ENCODE data around the gene AHI1.

AHI1 gene

DNA sequence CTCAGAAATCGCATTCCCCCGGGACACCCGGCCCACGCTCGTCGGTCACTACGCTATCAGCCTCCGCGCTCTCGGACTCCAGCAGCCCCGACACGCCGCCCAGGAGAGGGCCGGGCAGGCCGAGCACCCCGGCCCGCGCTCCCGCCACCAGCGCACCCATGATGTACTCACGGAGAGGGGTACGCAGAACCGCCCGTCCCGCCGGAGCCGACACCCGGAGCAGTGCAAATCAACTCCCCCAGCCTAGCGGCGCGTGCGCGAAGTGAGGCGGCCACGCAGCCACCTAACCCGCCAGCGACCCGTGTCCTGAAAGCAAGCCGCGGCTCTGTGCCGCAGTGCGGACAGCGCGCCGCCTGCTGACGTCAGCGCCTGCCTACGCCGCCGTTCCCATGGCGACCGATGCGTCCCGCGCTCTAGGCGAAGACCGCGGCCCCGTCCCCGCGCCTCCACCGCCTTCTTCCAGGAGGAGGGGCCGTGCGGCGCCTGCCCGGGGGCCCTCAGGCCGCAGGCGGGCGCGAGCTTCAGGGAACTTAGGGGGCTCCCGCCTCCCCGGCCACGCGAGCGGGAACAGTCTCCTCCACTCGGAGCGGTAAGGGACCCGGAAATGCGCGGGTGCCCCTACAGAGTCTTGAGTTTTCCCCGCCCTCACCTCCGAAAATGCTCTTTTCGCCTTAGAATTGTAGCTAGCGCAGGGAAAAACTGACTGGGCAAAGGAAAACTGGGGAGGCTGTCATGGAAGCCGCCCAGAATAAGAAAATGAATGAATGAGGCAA, at the start of gene AHI1:
TSS of gene AHI1 (minus strand) at position 329 of the 773 bp plus-strand sequence. CDS start 5,503 bp downstream, outside the sequence.
- peak; percentile 49 to 58 for DNase-seq

DNA sequence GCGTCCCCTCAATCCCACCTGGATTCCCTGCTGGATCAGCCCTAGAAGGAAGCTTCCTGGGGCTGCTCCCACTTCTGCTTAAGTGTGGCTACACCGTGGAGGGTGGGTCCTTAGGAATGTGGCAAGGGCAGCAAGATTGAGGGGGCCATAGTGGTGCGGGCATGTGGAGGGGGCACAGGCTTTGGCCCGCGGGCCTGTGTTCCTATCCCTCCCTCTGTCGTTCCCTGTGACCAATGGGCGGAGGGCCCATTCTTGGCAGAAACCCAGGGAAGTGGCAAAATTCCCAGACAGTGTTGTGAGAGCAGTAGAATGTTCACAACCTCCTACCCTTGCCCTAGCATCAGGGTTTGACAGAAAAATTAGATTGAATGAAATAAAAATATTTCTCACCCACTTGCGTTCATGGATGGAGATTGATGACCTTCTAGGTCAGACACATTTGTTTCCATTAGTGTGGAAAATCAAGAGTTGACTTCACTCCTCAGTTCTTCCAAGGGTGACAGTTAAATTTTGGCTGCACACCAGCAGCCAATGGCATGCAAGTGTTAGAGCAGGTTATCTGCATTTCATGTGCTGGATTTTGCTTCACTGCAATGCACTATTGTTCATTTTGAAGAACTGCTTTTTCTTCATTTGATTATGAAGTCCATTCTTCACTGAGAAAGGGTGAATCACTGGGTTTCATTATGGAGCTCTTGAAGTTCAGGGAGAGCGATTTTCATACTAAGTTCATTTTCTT, 49.3 kb upstream of the AHI1 start:
- no peak for DNase-seq

DNA sequence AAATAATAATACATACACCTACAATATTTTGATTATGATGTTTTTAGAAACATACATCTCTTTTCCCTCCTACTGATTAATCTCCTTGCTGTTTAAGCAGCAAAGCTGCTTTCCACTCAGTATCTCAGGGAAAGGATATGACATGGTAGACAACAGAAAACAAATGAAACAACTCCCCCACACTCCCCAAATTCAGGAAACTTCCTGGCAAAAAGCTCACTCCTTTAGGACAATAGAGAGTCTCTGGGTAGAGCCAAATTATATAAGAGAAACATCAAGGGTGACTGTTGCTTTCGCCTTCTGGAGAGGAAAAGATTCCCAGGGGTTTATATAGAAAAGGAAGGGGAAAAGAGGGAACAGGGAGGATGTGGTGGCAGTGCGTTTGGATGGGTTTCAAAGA, 48.7 kb upstream of the AHI1 start:
- no peak for DNase-seq

DNA sequence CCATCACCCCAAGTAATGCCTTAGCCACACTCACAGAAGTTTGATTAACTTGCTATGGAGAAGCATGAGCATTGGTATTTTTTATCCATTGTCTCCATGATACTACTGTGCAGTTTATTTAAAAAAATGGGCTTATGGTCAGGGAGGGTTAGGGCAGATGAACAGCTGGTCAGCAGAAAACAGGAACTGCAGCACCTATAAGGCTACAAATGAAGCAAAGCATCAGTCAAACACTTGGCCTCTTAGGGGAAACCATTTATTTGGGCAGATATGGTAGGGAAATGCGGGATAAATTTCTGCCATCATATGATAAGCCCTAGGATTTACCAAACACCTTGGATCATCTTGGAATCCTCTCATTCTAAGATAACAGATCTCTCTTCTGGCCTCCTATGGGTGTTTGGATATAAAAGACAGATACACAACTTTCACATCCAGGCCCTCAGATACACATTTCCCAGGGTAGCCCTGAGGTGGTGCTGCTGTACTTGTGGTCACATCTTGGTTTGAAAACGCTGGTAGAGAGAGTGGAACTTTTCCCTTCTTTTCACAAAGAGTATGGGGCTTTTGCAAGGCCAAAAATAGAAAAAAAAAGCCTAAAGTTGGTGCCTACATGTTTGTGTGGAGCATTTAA, 42.8 kb upstream of the AHI1 start:
- peak; percentile 16 to 26 for DNase-seq

DNA sequence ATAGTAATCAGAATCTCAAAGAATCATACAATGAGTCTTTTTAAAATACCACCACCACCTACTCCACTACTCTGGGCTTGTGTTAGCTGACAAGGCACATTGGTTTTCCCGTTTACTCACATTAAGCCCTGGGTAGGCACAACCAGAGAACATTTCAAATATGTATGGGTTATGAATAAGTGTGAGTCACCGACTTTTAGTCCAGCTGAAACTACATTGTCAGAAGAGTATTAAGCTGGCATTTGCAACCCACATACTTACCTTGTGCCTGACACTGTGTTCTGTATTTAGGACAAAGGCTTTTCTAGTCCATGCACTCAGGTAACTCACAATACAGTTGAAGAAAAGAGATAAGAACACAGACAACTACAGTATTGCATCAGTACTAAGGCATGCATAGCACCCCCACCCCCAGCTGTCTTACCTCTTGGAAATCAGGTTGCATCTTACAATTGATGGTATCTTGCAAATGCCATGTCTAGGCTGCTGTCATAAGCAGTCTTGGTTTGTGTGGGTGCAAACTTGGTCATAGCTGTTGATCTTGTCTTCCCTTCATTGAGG, 40.3 kb upstream of the AHI1 start:
- DNase-seq, result no peak

DNA sequence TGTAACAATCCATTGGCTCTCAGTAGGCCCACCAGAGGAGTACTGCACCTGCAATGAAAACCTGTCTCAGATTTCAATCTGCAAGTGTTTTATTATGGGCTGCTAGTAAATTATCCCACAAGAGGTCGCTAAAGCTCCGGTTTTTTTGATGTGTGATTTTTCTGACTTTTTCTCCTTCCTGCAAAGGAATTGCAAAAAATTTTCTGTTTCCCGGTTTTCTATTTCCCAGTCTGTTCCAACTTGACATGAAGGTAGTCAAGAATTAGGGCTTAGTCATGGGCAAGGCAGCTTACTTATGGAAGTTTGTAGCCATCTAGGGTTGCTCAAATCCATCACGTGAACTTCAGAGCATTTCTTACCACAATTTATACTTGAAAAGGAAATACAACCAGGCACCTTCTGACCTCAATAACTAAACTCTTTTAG, 38.5 kb upstream of the AHI1 start:
- DNase-seq, result peak; percentile 60 to 75

DNA sequence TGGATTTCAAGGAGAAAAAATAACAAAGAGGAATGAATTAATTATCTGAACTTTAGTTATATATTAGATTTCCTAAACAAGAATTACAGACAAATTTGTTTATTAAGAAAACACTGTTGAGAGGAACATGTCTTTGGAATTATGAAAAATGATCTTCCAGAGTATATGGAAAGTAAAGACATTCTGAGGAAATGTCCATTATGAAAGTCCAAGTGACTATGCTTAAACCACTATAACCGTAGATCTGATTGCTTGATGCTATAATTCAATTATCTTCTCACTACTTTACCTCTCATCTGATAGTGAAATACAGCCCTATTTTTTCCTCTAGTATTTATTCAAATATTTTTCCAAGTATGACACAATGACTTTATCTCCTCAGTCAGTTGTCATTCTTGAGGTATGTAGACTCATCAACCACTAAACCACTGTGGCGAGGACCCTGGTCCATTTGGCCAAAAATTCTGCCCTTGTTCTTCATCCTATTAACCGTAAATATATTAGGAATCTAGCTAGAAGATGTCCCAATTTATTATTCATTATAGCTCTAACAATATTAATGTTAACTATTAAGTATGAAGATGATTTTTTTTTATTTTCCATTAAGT, 37.3 kb upstream of the AHI1 start:
- no peak for DNase-seq

DNA sequence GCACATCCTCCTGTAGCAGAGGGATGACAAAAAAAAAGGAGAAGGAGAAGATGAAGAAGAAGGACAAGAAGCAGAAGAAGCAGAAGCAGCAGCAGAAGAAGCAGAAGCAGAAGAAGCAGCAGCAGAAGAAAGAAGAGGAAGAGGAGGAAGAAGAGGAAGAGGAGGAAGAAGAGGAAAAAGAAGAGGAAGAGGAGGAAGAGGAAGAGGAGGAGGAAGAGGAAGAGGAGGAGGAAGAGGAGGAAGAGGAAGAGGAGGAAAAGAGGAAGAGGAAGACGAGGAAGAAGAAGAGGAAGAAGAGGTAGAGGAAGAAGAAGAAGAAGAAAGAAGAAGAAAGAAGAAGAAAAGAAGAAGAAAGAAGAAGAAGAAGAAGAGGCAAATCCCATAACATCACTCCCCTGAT, 35.0 kb upstream of the AHI1 start:
- DNase-seq, result no peak

DNA sequence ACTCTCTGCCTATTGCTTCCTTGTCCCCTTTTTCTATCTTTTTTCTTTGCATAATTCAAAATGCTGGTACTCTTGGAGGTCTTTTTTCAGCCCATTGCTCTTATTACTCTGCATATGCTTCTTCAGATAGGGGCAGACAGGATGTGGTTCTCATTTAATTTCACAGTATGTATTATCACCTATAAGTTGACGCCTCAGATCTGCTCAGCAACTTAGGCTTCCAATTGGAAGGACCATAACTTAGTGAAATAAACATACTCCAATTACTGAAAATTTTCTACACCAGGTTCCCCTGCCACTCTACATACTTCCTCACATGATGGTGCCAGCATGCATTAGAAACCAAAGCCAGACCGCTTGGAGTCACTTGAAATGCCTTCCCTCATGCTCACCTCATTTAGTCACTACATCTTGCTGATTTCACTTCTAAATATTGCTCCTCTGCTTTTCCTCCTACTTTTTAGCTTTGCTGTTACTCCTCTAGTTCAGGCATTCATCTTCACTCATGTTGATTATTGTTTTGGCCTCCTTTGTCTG, 34.5 kb upstream of the AHI1 start:
- DNase-seq, result no peak

DNA sequence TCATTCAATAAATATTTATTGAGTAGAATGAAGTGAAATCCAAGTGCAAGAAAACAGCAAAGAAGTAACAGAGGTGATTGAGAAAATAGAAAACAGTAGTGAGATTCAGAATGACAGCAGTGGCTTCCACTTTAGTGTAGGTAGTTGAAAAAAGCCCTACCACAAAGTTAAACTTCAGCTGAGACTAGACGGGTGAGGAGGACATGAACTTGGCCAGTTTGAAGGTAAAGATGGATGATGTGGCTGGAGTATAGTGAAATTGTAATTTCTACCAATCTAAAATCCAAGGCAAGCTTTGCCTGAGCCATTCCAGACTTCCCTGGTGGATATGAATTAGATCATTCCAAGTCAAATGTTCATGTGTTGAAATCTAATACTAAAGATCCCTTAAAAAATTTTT, 32.6 kb upstream of the AHI1 start:
- no peak for DNase-seq

DNA sequence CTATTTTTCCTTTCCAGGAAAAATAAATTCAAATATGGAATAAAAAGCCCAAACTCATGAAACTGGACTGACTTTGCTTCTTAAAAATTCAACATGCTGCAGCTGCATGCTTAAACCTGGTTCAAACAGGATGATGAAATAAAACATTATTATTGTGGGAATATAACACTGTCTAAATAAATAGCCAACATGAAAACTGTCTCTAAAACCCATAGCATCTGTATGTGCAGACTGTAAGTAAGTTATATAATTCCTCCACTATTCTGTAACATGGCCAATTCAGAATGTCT, 30.4 kb upstream of the AHI1 start:
- DNase-seq, result no peak

DNA sequence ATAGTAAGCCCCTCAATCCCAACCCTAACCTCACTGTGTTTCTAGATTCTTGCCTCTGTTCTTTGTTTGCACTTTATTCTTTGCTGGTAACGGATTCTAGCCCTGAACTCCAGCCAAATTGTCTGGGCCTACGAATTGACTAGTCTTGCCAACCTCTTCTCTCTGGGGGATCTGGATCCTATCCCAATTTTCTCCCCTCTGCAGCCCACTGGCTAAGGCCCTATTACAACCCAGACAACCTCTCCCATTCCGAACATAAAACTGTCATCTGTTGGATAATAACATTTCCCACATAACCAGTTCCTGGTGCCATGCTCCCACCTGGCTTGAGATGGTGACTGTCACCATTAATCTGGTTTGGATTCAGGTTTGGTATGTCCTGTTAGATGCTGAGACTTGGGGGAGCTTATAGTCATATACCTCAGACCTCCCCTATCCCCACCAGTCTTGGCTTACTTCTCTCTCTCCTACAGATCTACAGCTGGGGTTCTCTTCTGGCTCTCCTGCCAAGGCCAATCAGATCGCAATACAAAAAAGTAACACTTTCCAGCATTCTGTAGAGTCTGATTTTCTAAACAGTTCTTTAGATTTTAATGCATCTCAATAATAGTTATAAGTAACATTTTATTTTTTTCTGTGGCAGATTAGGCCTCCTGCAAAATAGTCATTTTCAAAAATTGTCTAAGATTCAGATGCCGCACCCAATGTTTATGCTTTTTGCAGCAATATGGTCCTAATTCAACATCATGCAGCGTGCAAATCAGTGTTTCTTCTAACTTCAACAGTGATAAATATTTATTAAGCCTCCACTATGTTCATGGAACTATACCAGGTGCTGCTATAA, 29.8 kb upstream of the AHI1 start:
- DNase-seq, result no peak

DNA sequence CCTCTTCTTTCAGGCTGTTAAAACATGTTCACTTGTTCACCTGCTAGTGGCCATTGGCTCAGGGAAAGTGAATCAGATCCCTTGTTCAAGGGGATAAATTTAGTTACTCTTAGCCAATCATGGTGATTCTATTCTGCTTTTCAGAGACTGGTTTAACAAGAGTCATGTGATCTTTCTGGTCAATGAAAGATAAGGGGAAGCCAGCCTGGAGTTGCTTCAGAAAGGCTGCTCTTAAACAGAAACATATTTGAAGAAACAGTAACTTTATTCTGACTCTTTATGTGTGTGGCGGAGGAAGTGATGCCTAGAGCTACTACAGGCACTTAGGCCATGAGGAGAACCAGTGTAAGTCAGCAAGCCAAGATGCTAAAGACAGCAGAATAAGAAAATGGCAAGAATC, 28.1 kb upstream of the AHI1 start:
- DNase-seq, result peak in 1 of 2 experiments; percentile 7

DNA sequence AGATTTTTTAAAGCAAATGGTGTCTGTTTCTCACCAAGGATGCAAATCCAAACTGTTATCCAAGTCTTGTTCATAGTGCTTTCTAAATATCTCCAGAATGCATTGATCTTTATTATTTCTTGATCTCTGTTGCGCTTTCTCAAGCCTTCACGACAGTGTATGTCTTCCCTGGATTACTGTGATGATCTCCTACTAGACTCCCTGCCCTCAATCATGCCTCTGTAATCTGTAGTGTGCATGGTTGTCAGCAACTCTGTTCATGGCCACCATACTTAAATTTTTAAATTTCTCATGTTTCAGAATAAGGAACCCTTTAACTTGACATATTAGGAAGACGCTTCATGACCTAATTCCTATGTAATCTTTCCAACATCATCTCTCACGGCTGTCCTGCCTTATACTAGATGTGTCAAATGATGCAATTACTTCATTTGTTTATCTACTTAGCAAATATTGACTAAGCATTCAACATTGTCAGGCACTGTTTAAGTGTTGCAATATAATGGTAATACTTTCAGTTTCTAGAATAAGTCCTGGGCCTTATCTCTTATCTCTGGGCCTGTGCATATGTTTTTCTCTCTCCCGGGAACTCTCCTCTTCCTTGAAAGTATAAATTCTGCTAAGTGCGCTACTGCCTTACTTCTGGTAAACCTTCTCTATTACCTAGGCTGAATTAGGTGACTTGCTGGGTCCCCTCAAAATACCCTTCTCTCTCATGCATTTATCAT, 25.6 kb upstream of the AHI1 start:
- no peak for DNase-seq

DNA sequence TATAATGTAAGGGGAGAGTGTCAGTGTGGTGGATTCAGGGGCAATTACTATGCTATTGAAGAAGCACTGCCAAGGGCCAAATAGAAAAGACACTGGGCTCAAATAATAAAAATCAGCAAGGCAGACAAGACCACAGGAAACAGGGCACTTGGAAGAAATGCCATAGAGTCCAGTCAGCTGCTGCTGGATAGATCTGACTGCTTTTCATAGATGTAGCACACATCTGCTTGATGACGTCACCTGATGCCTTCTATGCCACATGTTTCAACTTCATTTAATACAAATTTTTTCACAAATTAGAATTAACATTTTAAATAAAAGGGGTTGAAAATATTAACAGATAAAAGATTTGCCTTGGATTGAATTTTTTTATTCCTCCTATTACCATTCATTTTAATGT, 23.9 kb upstream of the AHI1 start:
- DNase-seq, result no peak

DNA sequence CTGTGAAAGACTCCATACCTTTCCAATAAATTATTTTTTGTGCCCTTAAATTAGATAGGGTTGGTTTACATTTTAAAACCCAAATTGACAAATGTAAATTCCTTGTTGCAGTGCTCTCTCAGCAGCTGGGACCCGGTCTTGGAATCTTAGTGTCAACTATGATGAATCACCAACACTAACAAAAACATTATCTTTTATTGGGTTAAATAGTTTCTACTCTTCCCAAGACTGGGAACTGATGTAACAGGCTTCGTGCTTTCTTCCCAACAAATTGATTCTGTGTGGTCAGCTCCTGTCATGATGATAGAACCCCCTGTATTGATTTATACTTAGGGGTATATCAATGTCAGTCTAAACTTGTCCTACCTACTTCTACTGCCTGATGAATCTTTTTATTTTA, 23.2 kb upstream of the AHI1 start:
- no peak for DNase-seq

DNA sequence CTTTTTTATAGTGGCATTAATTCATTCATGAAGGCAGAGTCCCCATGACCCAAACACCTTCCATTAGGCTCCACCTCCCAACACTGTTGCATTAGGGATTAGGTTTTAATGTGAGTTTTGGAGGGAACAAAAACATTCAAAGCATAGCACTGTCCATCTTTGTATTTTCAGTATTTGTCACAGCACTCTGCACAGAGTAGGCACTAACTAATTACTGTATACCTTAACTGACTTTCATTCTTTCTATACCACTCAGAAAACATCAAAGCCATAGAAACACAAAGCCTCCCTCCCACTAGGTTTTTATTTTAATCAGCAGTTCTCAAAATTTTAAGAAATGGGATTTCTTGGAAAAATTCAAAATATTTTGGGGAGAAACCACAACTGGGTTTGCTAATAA, 21.8 kb upstream of the AHI1 start:
- no peak for DNase-seq

DNA sequence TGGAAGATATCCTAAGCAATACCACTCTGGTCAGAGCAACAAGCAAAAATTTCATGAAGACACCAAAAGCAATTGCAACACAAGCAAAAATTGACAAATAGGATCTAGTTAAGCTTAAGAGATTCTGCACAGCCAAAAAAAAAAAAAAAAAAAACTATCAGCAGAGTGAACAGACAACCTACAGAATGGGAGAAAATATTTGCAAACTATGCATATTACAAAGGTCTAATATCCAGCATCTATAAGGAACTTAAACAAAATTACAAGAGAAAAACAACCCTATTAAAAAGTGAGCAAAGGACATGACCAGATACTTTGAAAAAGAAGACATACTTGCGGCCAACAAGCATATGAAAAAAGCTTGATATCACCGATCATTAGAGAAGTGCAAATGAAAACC, 20.0 kb upstream of the AHI1 start:
- DNase-seq, result no peak

DNA sequence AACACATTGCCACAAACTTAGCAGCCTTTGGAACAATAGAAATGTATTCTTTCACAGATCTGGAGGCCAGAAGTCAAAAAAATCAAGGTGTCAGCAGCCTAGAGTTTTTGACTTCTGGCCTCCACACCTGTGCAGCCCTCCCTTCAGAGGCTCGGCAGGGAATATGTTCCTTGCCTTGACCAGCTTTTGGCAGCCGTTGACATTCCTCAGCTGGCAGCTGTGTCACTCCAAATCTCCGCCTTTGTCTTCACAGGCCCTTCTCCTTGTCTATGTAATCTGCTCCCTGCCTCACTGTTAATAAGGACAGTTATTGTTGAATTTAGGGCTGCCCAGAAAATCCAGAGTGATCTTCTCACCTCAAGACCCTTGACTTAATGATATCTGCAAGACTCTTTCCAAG, 17.2 kb upstream of the AHI1 start:
- no peak for DNase-seq

DNA sequence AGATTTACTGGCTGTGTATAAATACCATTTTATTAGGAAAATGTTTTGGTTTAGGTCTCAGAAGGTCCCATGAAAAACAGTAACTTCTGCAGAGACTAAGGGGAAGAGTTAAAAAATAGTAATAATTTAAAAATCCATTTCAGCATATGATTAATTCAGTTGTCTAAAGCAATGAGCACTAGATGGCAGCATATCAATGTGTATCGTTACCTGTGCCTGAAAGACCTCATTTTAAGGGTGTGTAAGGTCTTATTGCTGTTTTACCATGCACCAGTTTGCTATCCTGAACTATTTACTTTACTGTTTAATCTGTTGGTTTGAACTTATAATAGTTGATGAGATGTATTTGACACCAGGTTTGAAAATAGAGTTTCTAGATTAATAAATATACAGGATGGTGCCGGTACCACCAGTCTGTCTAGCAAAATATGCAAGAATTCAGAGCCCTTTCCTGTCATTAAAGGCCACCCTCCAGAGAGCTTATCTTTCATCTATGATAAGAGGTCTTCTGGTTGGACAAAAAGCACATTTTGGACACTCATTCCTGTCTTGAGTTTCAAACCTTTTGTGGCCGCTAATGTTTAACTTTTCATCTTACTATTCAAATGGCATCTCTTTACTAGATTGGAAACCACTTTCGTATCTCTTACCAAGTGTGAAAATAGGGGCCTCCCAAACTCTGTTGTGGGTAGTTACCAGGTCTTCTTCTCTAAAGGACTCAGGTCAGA, 8.9 kb upstream of the AHI1 start:
- DNase-seq, result peak; percentile 54 to 80

DNA sequence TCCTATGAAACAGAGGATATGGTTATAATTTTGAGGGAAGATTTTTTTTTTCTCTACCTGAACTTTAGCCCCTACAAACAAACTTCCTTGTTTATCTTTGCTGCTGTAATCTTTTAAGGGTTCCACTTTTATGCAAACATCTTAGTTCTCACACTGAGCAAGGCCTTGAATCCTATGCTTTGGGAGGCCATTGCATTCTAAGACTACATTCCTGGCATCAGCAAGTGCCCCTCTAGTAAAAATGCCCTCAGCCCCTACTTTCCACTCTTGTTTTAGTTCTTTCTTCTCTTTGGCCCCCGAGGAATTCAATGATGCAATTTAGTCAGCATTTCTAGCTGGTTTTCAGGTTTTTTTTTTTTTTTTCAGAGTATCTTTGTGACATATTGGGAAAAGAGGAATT, 8.1 kb upstream of the AHI1 start:
- DNase-seq, result no peak
